ENCODE data around the gene HEXIM1. TPM values are rescaled to one million over a fixed set of nuclear protein-coding genes. Genes with fewer than 3 reads are reported as not detected.

Gene HEXIM1
- total RNA-seq, 2 donors from 2014 or later: 34.5 to 67.1 TPM

GRCh38 chr17:45106096-45106495 lies 42.2 kb upstream of the HEXIM1 start:
- intact Hi-C loops (cut with DNase I): loop anchor here (5.0 kb wide), 1 partner anchor 44 kb away; the partner anchor contains the start of gene NMT1
- no peak for DNase-seq (ENCODE audit: low spot score)
- no peak overlapping the region for H3K4me3 ChIP-seq
- WGBS: 87% methylated on average over 5 of the region's 5 CpGs
- TF ChIP-seq CTCF (IDR thresholded peaks at IDR 0.05): no peak
- TF ChIP-seq POLR2AphosphoS5 (IDR thresholded peaks at IDR 0.05): no peak
- TF ChIP-seq POLR2A (IDR thresholded peaks at IDR 0.05): no peak
- H3K36me3 ChIP-seq: peaks cover 14 to 29% of the 10 kb centered on the region in 2 donors
- H3K27me3 ChIP-seq (replicated peaks; ENCODE audit: insufficient read depth): no peaks in the 10 kb centered on the region
- no peaks in the 10 kb centered on the region for H3K4me1 ChIP-seq (replicated peaks)
- no peaks in the 10 kb centered on the region for H3K9me3 ChIP-seq
- H3K27ac ChIP-seq: no peak overlapping the region

GRCh38 chr17:45106582-45106981 lies 41.7 kb upstream of the HEXIM1 start:
- Histone ChIP-seq H3K9me3 (no peaks in the 10 kb centered on the region), H3K27ac (no peak overlapping the region), H3K27me3 (replicated peaks; ENCODE audit: insufficient read depth) (no peaks in the 10 kb centered on the region), H3K36me3 (peaks cover 14 to 29% of the 10 kb centered on the region in 2 donors), H3K4me3 (no peak overlapping the region), H3K4me1 (replicated peaks) (no peaks in the 10 kb centered on the region)
- DNase-seq (ENCODE audit: low spot score): no peak
- intact Hi-C loops (cut with DNase I): loop anchor here (5.0 kb wide), 1 partner anchor 44 kb away; the partner anchor contains the start of gene NMT1
- 56% methylated on average over 5 of the region's 5 CpGs for WGBS
- TF ChIP-seq POLR2AphosphoS5 (IDR thresholded peaks at IDR 0.05) (no peak), POLR2A (IDR thresholded peaks at IDR 0.05) (no peak), CTCF (IDR thresholded peaks at IDR 0.05) (no peak)

- Histone ChIP-seq H3K4me3 (no peak overlapping the region), H3K27ac (no peak overlapping the region), H3K4me1 (replicated peaks) (no peaks in the 10 kb centered on the region), H3K27me3 (replicated peaks; ENCODE audit: insufficient read depth) (no peaks in the 10 kb centered on the region), H3K9me3 (no peaks in the 10 kb centered on the region), H3K36me3 (peaks cover 14 to 29% of the 10 kb centered on the region in 2 donors)
- DNase-seq (ENCODE audit: low spot score): no peak
- WGBS: 45% methylated on average over 13 of the region's 13 CpGs
- no peak for TF ChIP-seq POLR2A (IDR thresholded peaks at IDR 0.05)
- no peak for TF ChIP-seq POLR2AphosphoS5 (IDR thresholded peaks at IDR 0.05)
- no peak for TF ChIP-seq CTCF (IDR thresholded peaks at IDR 0.05)
- intact Hi-C loops (cut with DNase I): loop anchor here (5.0 kb wide), 1 partner anchor 45 kb away; the partner anchor contains the start of gene NMT1
These were observed 40.8 kb upstream of the HEXIM1 start for GRCh38 chr17:45107293-45108010.

- Histone ChIP-seq H3K4me1 (replicated peaks) (no peaks in the 10 kb centered on the region), H3K4me3 (no peak overlapping the region), H3K36me3 (peaks cover 14 to 24% of the 10 kb centered on the region in 2 donors), H3K27ac (no peak overlapping the region), H3K27me3 (replicated peaks; ENCODE audit: insufficient read depth) (no peaks in the 10 kb centered on the region), H3K9me3 (no peaks in the 10 kb centered on the region)
- intact Hi-C loops (cut with DNase I): loop anchor here (5.0 kb wide), 1 partner anchor 46 kb away; the partner anchor contains the start of gene NMT1
- WGBS: 77% methylated on average over 9 of the region's 9 CpGs
- TF ChIP-seq POLR2AphosphoS5 (IDR thresholded peaks at IDR 0.05): no peak
- no peak for TF ChIP-seq CTCF (IDR thresholded peaks at IDR 0.05)
- TF ChIP-seq POLR2A (IDR thresholded peaks at IDR 0.05): no peak
- no peak for DNase-seq (ENCODE audit: low spot score)
These were observed 40.2 kb upstream of the HEXIM1 start for GRCh38 chr17:45108051-45108450.

All from prostate gland (tissue), 2 donors.